HEK293 (cell line): ENCODE measurements around the gene MVB12A.

Source experiments
- CTCF ChIP-seq: fragments of 450-650 bp; formaldehyde crosslinking; IDR thresholded peaks from 2 replicates; pipeline ENCODE4 v1.5.1; 2016; ENCODE audit warnings: missing biosample characterization, missing genetic modification characterization
- ZNF239 ChIP-seq: fragments of 450-650 bp; formaldehyde crosslinking; IDR thresholded peaks from 2 replicates; pipeline ENCODE4 v1.5.1; 2016; ENCODE audit warnings: missing biosample characterization, missing genetic modification characterization

GRCh38 chr19:17447704-17448130, 27.9 kb downstream of the MVB12A start:
- TF ChIP-seq ZNF239 (tag by site-specific recombination), result no peak
- no peak for TF ChIP-seq CTCF (tag by site-specific recombination)
